ENCODE measurements around the gene RASGEF1C. TPM values are rescaled to one million over a fixed set of nuclear protein-coding genes. Genes with fewer than 3 reads are reported as not detected.

The RASGEF1C gene
- total RNA-seq, 4 donors from 2014 or later = 1.7 TPM; not detected in 3

DNA sequence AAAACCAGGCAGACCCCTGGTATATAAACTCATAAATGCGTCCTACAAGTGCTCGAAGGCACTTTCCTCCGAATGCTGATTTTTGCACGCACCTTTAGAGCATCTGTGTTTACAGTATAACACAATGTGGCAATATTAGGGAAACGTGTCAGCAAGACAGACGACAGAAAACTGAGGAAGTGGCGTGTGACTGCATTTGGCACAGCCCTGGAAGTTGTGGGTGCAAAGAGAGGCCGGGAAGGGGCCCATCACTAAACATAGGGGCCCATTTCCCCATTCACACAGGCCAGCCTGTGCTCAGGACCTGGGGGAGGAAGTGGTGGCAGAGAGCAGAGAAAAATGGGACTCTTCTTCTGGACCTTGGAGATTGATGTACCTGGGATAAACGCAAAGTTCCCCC, 48.2 kb downstream of the RASGEF1C start:
- no peak overlapping the region for H3K4me3 ChIP-seq
- no peaks in the 10 kb centered on the region for H3K36me3 ChIP-seq
- H3K27ac ChIP-seq = no peak overlapping the region
- H3K27me3 ChIP-seq = no peaks in the 10 kb centered on the region
- no peak for TF ChIP-seq POLR2A (IDR thresholded peaks at IDR 0.05)
- TF ChIP-seq, protein P1, sequence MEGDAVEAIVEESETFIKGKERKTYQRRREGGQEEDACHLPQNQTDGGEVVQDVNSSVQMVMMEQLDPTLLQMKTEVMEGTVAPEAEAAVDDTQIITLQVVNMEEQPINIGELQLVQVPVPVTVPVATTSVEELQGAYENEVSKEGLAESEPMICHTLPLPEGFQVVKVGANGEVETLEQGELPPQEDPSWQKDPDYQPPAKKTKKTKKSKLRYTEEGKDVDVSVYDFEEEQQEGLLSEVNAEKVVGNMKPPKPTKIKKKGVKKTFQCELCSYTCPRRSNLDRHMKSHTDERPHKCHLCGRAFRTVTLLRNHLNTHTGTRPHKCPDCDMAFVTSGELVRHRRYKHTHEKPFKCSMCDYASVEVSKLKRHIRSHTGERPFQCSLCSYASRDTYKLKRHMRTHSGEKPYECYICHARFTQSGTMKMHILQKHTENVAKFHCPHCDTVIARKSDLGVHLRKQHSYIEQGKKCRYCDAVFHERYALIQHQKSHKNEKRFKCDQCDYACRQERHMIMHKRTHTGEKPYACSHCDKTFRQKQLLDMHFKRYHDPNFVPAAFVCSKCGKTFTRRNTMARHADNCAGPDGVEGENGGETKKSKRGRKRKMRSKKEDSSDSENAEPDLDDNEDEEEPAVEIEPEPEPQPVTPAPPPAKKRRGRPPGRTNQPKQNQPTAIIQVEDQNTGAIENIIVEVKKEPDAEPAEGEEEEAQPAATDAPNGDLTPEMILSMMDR (IDR thresholded peaks at IDR 0.05) = no peak
- DNase-seq = peak in 1 of 3 donors; percentile 41
- H3K9me3 ChIP-seq = no peaks in the 10 kb centered on the region
- H3K4me1 ChIP-seq = no peaks in the 10 kb centered on the region

DNA sequence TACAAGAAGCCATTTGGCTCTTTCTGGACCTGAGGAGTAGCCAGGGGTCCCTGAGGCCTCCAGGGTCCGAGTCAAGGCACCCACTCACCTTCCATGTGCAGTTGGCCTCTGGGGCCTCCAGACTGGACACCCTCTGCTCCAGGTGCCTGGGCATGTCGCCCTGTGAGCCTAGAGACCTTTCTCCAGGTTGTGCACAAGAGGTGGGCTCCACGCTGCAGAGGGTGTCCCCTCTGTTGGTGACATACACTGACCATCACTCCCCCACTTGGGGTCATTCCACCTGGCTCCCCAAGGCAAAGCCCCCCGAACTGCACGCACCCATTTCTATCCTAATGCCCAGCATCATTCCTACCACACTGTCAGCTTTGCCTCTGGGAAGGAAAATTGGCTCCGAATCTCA, 48.8 kb downstream of the RASGEF1C start:
- DNase-seq = peak in 1 of 3 donors; percentile 24

DNA sequence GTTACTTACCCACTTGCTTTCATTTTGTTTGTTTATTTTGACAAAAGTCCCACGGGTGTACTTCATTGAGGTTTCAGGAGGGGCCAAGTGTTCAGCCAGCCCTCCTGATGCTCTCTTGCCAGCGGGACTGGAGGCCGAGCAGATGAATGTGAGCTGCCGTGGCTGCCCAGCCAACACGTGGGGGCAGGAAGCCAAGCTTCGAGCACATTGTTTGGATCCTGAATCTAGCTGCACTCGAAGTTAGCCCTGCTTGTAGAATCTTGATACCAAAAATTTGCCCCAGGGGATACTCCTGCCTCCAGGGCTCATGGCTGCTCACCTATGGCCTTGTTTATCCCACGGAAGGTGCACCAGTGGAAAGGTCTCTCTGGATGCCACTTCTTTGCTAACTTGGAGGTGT, 49.3 kb downstream of the RASGEF1C start:
- no peak for TF ChIP-seq POLR2A (IDR thresholded peaks at IDR 0.05)
- TF ChIP-seq, protein P1 (IDR thresholded peaks at IDR 0.05) = no peak
- Histone ChIP-seq H3K27me3 (no peaks in the 10 kb centered on the region), H3K4me3 (no peak overlapping the region), H3K27ac (no peak overlapping the region), H3K9me3 (no peaks in the 10 kb centered on the region), H3K4me1 (no peaks in the 10 kb centered on the region), H3K36me3 (no peaks in the 10 kb centered on the region)
- DNase-seq = peak in 1 of 3 donors; percentile 34

More for the DNA sequence above, 48.8 kb downstream of the RASGEF1C start:
- no peak overlapping the region for H3K27ac ChIP-seq
- H3K36me3 ChIP-seq = no peaks in the 10 kb centered on the region
- H3K9me3 ChIP-seq = no peaks in the 10 kb centered on the region
- H3K4me3 ChIP-seq = no peak overlapping the region
- TF ChIP-seq POLR2A (IDR thresholded peaks at IDR 0.05) = no peak
- TF ChIP-seq, protein P1 (IDR thresholded peaks at IDR 0.05) = no peak
- H3K27me3 ChIP-seq = no peaks in the 10 kb centered on the region
- no peaks in the 10 kb centered on the region for H3K4me1 ChIP-seq

DNA sequence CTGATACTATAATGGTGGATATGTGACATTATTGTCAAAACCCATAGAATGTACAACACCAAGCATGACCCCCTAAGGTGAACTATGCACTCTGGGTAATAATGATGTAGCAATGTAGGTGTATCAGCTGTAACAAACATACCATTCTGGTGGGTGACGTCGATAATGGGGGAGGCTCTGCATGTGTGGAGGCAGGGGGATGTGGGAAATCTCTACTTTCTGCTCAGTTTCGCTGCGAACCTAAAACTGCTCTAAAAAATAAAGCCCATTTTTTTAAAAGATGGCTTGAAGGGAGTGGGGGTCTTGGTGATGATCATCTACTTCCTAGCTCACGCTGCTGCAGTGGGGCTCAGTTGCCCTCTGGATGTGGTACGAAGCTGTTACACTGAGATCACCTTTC, 51.1 kb downstream of the RASGEF1C start:
- H3K9me3 ChIP-seq = no peaks in the 10 kb centered on the region
- no peak for TF ChIP-seq POLR2A (IDR thresholded peaks at IDR 0.05)
- TF ChIP-seq, protein P1 (IDR thresholded peaks at IDR 0.05) = no peak
- no peaks in the 10 kb centered on the region for H3K4me1 ChIP-seq

DNA sequence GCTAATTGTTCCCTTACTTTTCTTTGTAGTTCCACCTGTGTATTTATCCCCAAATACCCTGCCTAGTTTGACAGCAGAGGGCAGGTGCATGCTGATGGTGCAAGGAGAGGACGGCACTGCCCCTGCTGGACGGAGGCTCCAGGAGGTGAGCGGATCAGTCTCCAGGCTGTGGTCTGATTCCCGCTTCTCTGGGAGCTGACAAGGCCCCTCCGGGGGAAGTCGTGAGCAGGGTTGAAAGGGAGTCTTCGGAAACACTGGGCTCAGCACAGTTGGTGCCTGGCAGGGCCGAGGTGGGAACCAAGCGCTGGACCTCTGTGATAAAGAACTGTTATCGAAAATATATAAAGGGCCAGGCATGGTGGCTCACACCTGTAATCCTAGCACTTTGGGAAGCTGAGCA, 52.9 kb downstream of the RASGEF1C start:
- Histone ChIP-seq H3K27ac (no peak overlapping the region), H3K4me1 (no peaks in the 10 kb centered on the region), H3K9me3 (no peaks in the 10 kb centered on the region), H3K36me3 (no peaks in the 10 kb centered on the region), H3K4me3 (no peak overlapping the region), H3K27me3 (no peaks in the 10 kb centered on the region)
- TF ChIP-seq POLR2A (IDR thresholded peaks at IDR 0.05) = no peak
- TF ChIP-seq, protein P1 (IDR thresholded peaks at IDR 0.05) = no peak
- peak in 1 of 3 donors; percentile 28 for DNase-seq

More for the DNA sequence above, 51.1 kb downstream of the RASGEF1C start:
- peak in 1 of 3 donors; percentile 6 for DNase-seq
- no peaks in the 10 kb centered on the region for H3K27me3 ChIP-seq
- no peaks in the 10 kb centered on the region for H3K36me3 ChIP-seq
- no peak overlapping the region for H3K4me3 ChIP-seq
- no peak overlapping the region for H3K27ac ChIP-seq

Data from Peyer's patch (tissue), 4 donors.